Tibial nerve (tissue), 3 donors: ENCODE measurements around the gene CD55.

Experiments
- CTCF ChIP-seq, 5 experiments: fragments of 200-600 bp in 3 of 5; fragments of 450-650 bp in 2 of 5; sonication (generic) in 3 of 5; IDR thresholded peaks; one replicate each; pipeline ENCODE4 v1.5.1; 2016 to 2019; ENCODE audit warnings: antibody characterized with exemption in 5 of 5, mild to moderate bottlenecking in 3 of 5, moderate library complexity in 2 of 5
- POLR2A ChIP-seq, 2 donors: fragments of 450-650 bp; IDR thresholded peaks; one replicate each; pipeline ENCODE4 v1.6.1; 2017; ENCODE audit warnings: antibody characterized with exemption in 2 of 2, mild to moderate bottlenecking in 2 of 2, moderate library complexity in 2 of 2

- TF ChIP-seq CTCF (IDR thresholded peaks at IDR 0.05) = peak in 4 of 5 experiments; percentile 13 to 56 (median 38)
- TF ChIP-seq POLR2A (IDR thresholded peaks at IDR 0.05) = peak; percentile 91
Measured at GRCh38 chr1:207321079-207321789, at the start of gene CD55.
